Prostate gland (tissue), 2 donors: ENCODE data around the gene KCMF1. TPM values are rescaled to one million over a fixed set of nuclear protein-coding genes. Genes with fewer than 3 reads are reported as not detected.

Experiments used
- DNase-seq: peaks from one replicate; pipeline ENCODE4 v3.0.0-alpha.2; 2019; ENCODE audit warnings: low spot score
- H3K27ac ChIP-seq, 2 donors: fragments of 200-600 bp; sonication (generic); 2 replicates each; pipeline ENCODE4 v1.5.1; 2017 to 2019
- H3K27me3 ChIP-seq: fragments of 200-600 bp; sonication (generic); replicated peaks from 2 replicates; pipeline ENCODE4 v1.5.1; 2019; ENCODE audit not compliant: insufficient read depth
- H3K36me3 ChIP-seq, 2 donors: fragments of 200-600 bp; sonication (generic); 1 replicate in 1 of 2; 2 replicates in 1 of 2; pipeline versions ENCODE4 v1.5.1 to v1.8.1; 2017 to 2019
- H3K4me1 ChIP-seq: fragments of 200-600 bp; sonication (generic); replicated peaks from 2 replicates; pipeline ENCODE4 v1.5.1; 2019
- H3K4me3 ChIP-seq, 2 donors: fragments of 200-600 bp; sonication (generic); 2 replicates each; pipeline ENCODE4 v1.5.1; 2017 to 2019
- H3K9me3 ChIP-seq: fragments of 200-600 bp; sonication (generic); 2 replicates; pipeline ENCODE4 v1.5.1; 2017
- CTCF ChIP-seq, 4 experiments: fragments of 200-600 bp in 2 of 4; fragments of 450-650 bp in 2 of 4; sonication (generic) in 2 of 4; IDR thresholded peaks; 1 replicate in 3 of 4; 2 replicates in 1 of 4; pipeline ENCODE4 v1.5.1; 2016 to 2019; ENCODE audit warnings: antibody characterized with exemption in 4 of 4, mild to moderate bottlenecking in 2 of 4, moderate library complexity in 2 of 4
- POLR2A ChIP-seq: fragments of 450-650 bp; IDR thresholded peaks from one replicate; pipeline ENCODE4 v1.6.1; 2016; ENCODE audit warnings: antibody characterized with exemption, mild to moderate bottlenecking
- POLR2AphosphoS5 ChIP-seq: sonication (generic); formaldehyde crosslinking; IDR thresholded peaks from one replicate; pipeline ENCODE4 v1.6.1; 2017; ENCODE audit warnings: antibody characterized with exemption
- WGBS: methylation state at CpG from one replicate; pipeline ENCODE4 v1.1.5; 2018; 5-methylcytosine and 5-hydroxymethylcytosine counted together
- intact Hi-C: fragments of 100-400 bp; cut with DNase I; formaldehyde crosslinking; loops from one replicate; pipeline ENCODE4 v1.14.2; 2022
- total RNA-seq, 2 donors: library from RNA; depleted of rRNA; stranded (reverse); fragments of >200 nt; gene quantifications; one replicate each; pipeline ENCODE4 v1.1.0, GENCODE V29; 2016

The KCMF1 gene
- total RNA-seq, 2 donors from 2014 or later: 20.5 to 33.1 TPM

GRCh38 chr2:85078536-85078935 is 107.6 kb downstream of the KCMF1 start:
- no peaks in the 10 kb centered on the region for H3K27me3 ChIP-seq
- intact Hi-C loops: no loop called here

DNA sequence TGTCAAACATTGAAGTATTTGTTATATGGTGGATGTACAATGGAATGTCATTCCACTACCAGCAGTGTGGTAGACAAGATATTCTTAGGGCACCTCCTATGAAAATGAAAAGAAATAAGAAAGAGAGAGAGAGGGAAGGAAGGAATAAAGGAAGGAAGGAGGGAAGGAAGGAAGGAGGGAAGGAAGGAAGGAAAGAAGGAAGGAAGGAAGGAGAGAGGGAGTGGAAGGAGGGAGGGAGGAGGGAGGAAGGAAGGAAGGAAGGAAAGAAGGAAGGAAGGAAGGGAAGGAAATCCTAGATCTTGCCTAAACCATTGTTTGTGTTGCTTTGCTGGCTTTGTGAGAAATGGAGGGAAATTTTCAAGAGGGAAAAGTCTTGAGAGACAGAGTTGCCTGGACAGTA is 112.1 kb downstream of the KCMF1 start:
- intact Hi-C loops: no loop called here

More at GRCh38 chr2:85078536-85078935, 107.6 kb downstream of the KCMF1 start:
- H3K36me3 ChIP-seq: no peaks in the 10 kb centered on the region
- no peak for DNase-seq
- no peak overlapping the region for H3K27ac ChIP-seq
- H3K9me3 ChIP-seq: no peaks in the 10 kb centered on the region
- WGBS: 81% methylated on average over 5 of the region's 5 CpGs
- no peak overlapping the region for H3K4me3 ChIP-seq
- no peaks in the 10 kb centered on the region for H3K4me1 ChIP-seq
- TF ChIP-seq POLR2A (no peak), CTCF (IDR thresholded peaks at IDR 0.05) (no peak), POLR2AphosphoS5 (no peak)

DNA sequence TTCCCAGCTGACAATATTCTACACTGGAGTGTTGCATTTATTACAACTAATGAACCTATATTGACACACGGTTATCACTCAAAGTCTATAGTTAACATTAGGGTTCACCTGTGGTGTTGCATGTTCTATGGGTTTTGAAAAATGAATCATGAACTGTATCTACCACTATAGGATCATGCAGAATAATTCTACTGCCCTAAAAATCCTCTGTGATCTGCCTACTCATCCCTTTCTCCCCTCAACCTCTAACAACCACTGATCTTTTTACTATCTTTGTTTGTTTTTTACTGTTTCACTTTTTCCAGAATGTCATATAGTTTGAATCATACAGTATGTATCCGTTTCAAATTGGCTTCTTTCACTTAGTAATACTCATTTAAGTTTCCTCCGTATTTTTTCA is 114.6 kb downstream of the KCMF1 start:
- Histone ChIP-seq H3K9me3 (no peaks in the 10 kb centered on the region), H3K4me3 (no peak overlapping the region), H3K4me1 (no peaks in the 10 kb centered on the region), H3K36me3 (no peaks in the 10 kb centered on the region), H3K27me3 (no peaks in the 10 kb centered on the region), H3K27ac (no peak overlapping the region)
- 73% methylated on average over 3 of the region's 3 CpGs for WGBS
- DNase-seq: no peak
- intact Hi-C loops: no loop called here
- TF ChIP-seq CTCF (IDR thresholded peaks at IDR 0.05): no peak
- no peak for TF ChIP-seq POLR2A
- TF ChIP-seq POLR2AphosphoS5: no peak

More for the DNA sequence above, 112.1 kb downstream of the KCMF1 start:
- no peaks in the 10 kb centered on the region for H3K36me3 ChIP-seq
- H3K4me1 ChIP-seq: no peaks in the 10 kb centered on the region
- DNase-seq: no peak
- TF ChIP-seq CTCF (IDR thresholded peaks at IDR 0.05) (no peak), POLR2A (no peak)
- no peaks in the 10 kb centered on the region for H3K9me3 ChIP-seq
- H3K27ac ChIP-seq: no peak overlapping the region
- H3K27me3 ChIP-seq: no peaks in the 10 kb centered on the region
- H3K4me3 ChIP-seq: no peak overlapping the region

DNA sequence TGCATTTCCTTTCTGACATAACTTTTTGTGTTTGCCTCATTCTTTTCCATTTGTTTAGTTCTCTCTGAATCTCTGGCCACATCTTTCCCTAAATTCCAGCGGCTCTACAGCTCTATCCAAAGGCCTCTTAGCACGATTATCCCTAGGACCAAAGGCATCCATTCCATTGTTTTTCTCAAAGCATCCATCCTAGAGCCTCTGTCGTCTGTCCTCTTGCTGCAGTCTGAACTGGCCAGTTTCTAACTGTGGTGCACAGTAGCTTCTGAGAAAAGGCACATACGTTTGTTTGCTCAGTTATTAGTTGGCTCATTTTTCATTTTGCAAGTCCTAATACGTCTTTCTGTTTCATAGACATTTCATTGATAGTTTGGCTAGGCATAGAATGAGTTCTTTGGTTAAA is 116.6 kb downstream of the KCMF1 start:
- Histone ChIP-seq H3K27ac (no peak overlapping the region), H3K36me3 (no peaks in the 10 kb centered on the region), H3K4me1 (no peaks in the 10 kb centered on the region), H3K9me3 (no peaks in the 10 kb centered on the region), H3K27me3 (no peaks in the 10 kb centered on the region), H3K4me3 (no peak overlapping the region)
- intact Hi-C loops: no loop called here
- no peak for DNase-seq
- TF ChIP-seq POLR2A (no peak), CTCF (IDR thresholded peaks at IDR 0.05) (no peak), POLR2AphosphoS5 (no peak)
- 71% methylated on average over 5 of the region's 5 CpGs for WGBS

GRCh38 chr2:85088921-85089320 is 118.0 kb downstream of the KCMF1 start:
- Histone ChIP-seq H3K4me1 (no peaks in the 10 kb centered on the region), H3K27ac (no peak overlapping the region), H3K9me3 (no peaks in the 10 kb centered on the region), H3K27me3 (no peaks in the 10 kb centered on the region), H3K4me3 (no peak overlapping the region), H3K36me3 (no peaks in the 10 kb centered on the region)
- WGBS: 86% methylated on average over 2 of the region's 2 CpGs
- no peak for TF ChIP-seq POLR2A
- TF ChIP-seq CTCF (IDR thresholded peaks at IDR 0.05): no peak
- no peak for TF ChIP-seq POLR2AphosphoS5
- no peak for DNase-seq
- intact Hi-C loops: no loop called here
